ENCODE measurements around the gene CLHC1. TPM values are rescaled to one million over a fixed set of nuclear protein-coding genes. Genes with fewer than 3 reads are reported as not detected.

Gene CLHC1
- total and polyA plus RNA-seq, 2 donors (not counting 3 experiments of a cell fraction or from before 2014, with no cell fraction given), result 2.4 to 12.3 TPM

GRCh38 chr2:55163274-55163721 lies 68.8 kb downstream of the CLHC1 start:
- no peaks in the 10 kb centered on the region for H3K36me3 ChIP-seq (ENCODE audit: control insufficient read depth in 2 of 2, extremely low read depth in 1 of 2, insufficient read depth in 2 of 2, low read length in 2 of 2)
- H3K4me3 ChIP-seq (replicated peaks in 1 of 3; ENCODE audit: insufficient read depth in 1 of 3, low read depth in 1 of 3, low read length in 3 of 3), result no peak overlapping the region
- peak overlapping the region; percentile 2 for H3K4me2 ChIP-seq (ENCODE audit: insufficient read depth, low read length)
- no peaks in the 10 kb centered on the region for H3K27me3 ChIP-seq (ENCODE audit: control insufficient read depth in 2 of 2, insufficient read depth in 2 of 2, low read length in 2 of 2)
- peaks cover 55% of the 10 kb centered on the region for H3K4me1 ChIP-seq (ENCODE audit: control insufficient read depth, extremely low read depth, insufficient read depth, low read length)
- ChIA-PET POLR2A (interaction anchor here (0.6 to 1.8 kb wide), 2 partner anchors 48 to 113 kb away, joined by 5 to 9 read pairs; partner anchors contain the start of gene RTN4), CTCF (interaction anchor here (0.8 to 2.6 kb wide), 11 partner anchors 10 to 263 kb away, joined by 3 to 26 read pairs (median 5); partner anchors contain the start of gene RTN4)
- peak; percentile 82 for FAIRE-seq
- no peaks in the 10 kb centered on the region for H3K9me3 ChIP-seq (replicated peaks; ENCODE audit: control insufficient read depth, insufficient read depth, low read length)
- no peak overlapping the region for H3K27ac ChIP-seq (ENCODE audit: insufficient read depth, low read depth, low read length)
- TF ChIP-seq POLR2A (IDR thresholded peaks at IDR 0.05; ENCODE audit: low read depth, low read length) (no peak), POLR2AphosphoS5 (IDR thresholded peaks at IDR 0.05; ENCODE audit: insufficient read depth, low read depth, low read length) (no peak), MYC (IDR thresholded peaks at IDR 0.05; ENCODE audit: low read depth, low read length) (no peak), FOS (IDR thresholded peaks at IDR 0.05; ENCODE audit: borderline replicate concordance, insufficient read depth, low read length) (no peak)
- intact Hi-C loops (cut with micrococcal nuclease) (no loop called here), dilution Hi-C loops (cut with MboI; ENCODE audit: extremely low pct_ligation_motif_present, low sequenced_read_pairs) (no loop called here)
- peak overlapping the region; percentile 53 for H2AFZ ChIP-seq (ENCODE audit: low read depth, low read length)
- H3K79me2 ChIP-seq (ENCODE audit: control insufficient read depth, insufficient read depth, low read length), result no peaks in the 10 kb centered on the region
- no peak overlapping the region for H3K9ac ChIP-seq (replicated peaks; ENCODE audit: extremely low read depth, insufficient read depth, low read length)
- no peaks in the 10 kb centered on the region for H4K20me1 ChIP-seq (replicated peaks; ENCODE audit: control insufficient read depth, extremely low read depth, insufficient read depth, low read length)
- no peaks in the 10 kb centered on the region for H3K9me1 ChIP-seq (replicated peaks; ENCODE audit: control insufficient read depth, extremely low read depth, insufficient read depth, low read length)
- no TSS peak for BruUV-seq (replicated peaks)
- DNase-seq (ENCODE audit: low read depth, low spot score), result peak; percentile 52

GRCh38 chr2:55162284-55163006 lies 69.6 kb downstream of the CLHC1 start:
- Histone ChIP-seq H3K36me3 (ENCODE audit: control insufficient read depth in 2 of 2, extremely low read depth in 1 of 2, insufficient read depth in 2 of 2, low read length in 2 of 2) (no peaks in the 10 kb centered on the region), H3K9me1 (replicated peaks; ENCODE audit: control insufficient read depth, extremely low read depth, insufficient read depth, low read length) (no peaks in the 10 kb centered on the region), H4K20me1 (replicated peaks; ENCODE audit: control insufficient read depth, extremely low read depth, insufficient read depth, low read length) (no peaks in the 10 kb centered on the region), H3K79me2 (ENCODE audit: control insufficient read depth, insufficient read depth, low read length) (no peaks in the 10 kb centered on the region), H3K9ac (replicated peaks; ENCODE audit: extremely low read depth, insufficient read depth, low read length) (no peak overlapping the region), H3K27ac (ENCODE audit: insufficient read depth, low read depth, low read length) (no peak overlapping the region), H3K4me2 (ENCODE audit: insufficient read depth, low read length) (no peak overlapping the region), H3K9me3 (replicated peaks; ENCODE audit: control insufficient read depth, insufficient read depth, low read length) (no peaks in the 10 kb centered on the region), H3K4me1 (ENCODE audit: control insufficient read depth, extremely low read depth, insufficient read depth, low read length) (peaks cover 60% of the 10 kb centered on the region), H3K4me3 (replicated peaks in 1 of 3; ENCODE audit: insufficient read depth in 1 of 3, low read depth in 1 of 3, low read length in 3 of 3) (no peak overlapping the region), H3K27me3 (ENCODE audit: control insufficient read depth in 2 of 2, insufficient read depth in 2 of 2, low read length in 2 of 2) (no peaks in the 10 kb centered on the region), H2AFZ (ENCODE audit: low read depth, low read length) (no peak overlapping the region)
- ChIA-PET CTCF (interaction anchor here (0.8 to 2.6 kb wide), 14 partner anchors 10 to 263 kb away, joined by 3 to 26 read pairs (median 4); partner anchors contain the start of gene RTN4), POLR2A (interaction anchor here (0.6 to 1.8 kb wide), 2 partner anchors 49 to 112 kb away, joined by 5 to 9 read pairs; partner anchors contain the start of gene RTN4)
- intact Hi-C loops (cut with micrococcal nuclease) (no loop called here), dilution Hi-C loops (cut with MboI; ENCODE audit: extremely low pct_ligation_motif_present, low sequenced_read_pairs) (no loop called here)
- no TSS peak for BruUV-seq (replicated peaks)
- no peak for DNase-seq (ENCODE audit: low read depth, low spot score)
- FAIRE-seq, result no peak
- TF ChIP-seq MAX (IDR thresholded peaks at IDR 0.05; ENCODE audit: insufficient read depth, insufficient read length) (no peak), GATA2 (IDR thresholded peaks at IDR 0.05; ENCODE audit: insufficient read depth, insufficient read length, low read depth, low read length) (no peak), POLR2AphosphoS5 (IDR thresholded peaks at IDR 0.05; ENCODE audit: insufficient read depth, low read depth, low read length) (no peak), EZH2 (IDR thresholded peaks at IDR 0.05; ENCODE audit: borderline replicate concordance, low read depth, low read length, severe bottlenecking) (no peak), MYC (IDR thresholded peaks at IDR 0.05; ENCODE audit: low read depth, low read length) (no peak), POLR2A (IDR thresholded peaks at IDR 0.05; ENCODE audit: low read depth, low read length) (no peak), FOS (IDR thresholded peaks at IDR 0.05; ENCODE audit: borderline replicate concordance, insufficient read depth, low read length) (no peak), JUN (IDR thresholded peaks at IDR 0.05; ENCODE audit: borderline replicate concordance, insufficient read depth, insufficient read length, low read depth) (no peak), CTCF (IDR thresholded peaks at IDR 0.05; ENCODE audit: extremely low read depth in 1 of 2, insufficient read depth in 1 of 2, low read depth in 1 of 2, low read length in 2 of 2) (no peak)

Data from endothelial cell of umbilical vein (primary cell).